ENCODE measurements around the gene INPP5K. TPM values are rescaled to one million over a fixed set of nuclear protein-coding genes. Genes with fewer than 3 reads are reported as not detected.
A peak's percentile ranks its signal among the peaks of the same experiment; 100 is the strongest.

Gene INPP5K
- total RNA-seq, 4 donors from 2014 or later, result 60.9 to 163 (median 64.7) TPM

GRCh38 chr17:1482680-1483079, 33.7 kb downstream of the INPP5K start:
- H3K4me1 ChIP-seq, result peaks cover 0 to 39% (median 17%) of the 10 kb centered on the region in 4 donors
- H3K36me3 ChIP-seq, result peaks cover 0 to 63% (median 0%) of the 10 kb centered on the region in 3 donors
- H3K4me3 ChIP-seq, result no peak overlapping the region
- no peak for TF ChIP-seq CTCF (IDR thresholded peaks at IDR 0.05)
- TF ChIP-seq POLR2A (IDR thresholded peaks at IDR 0.05), result no peak
- no peaks in the 10 kb centered on the region for H3K9me3 ChIP-seq
- H3K27me3 ChIP-seq, result no peaks in the 10 kb centered on the region
- no peak for DNase-seq
- H3K27ac ChIP-seq, result no peak overlapping the region

- no peak for TF ChIP-seq CTCF (IDR thresholded peaks at IDR 0.05)
- TF ChIP-seq POLR2A (IDR thresholded peaks at IDR 0.05), result no peak
- no peaks in the 10 kb centered on the region for H3K9me3 ChIP-seq
- DNase-seq, result no peak
- H3K36me3 ChIP-seq, result peaks cover 0 to 72% (median 0%) of the 10 kb centered on the region in 3 donors
- H3K4me1 ChIP-seq, result peaks cover 0 to 29% (median 11%) of the 10 kb centered on the region in 4 donors
- no peak overlapping the region for H3K27ac ChIP-seq
- no peak overlapping the region for H3K4me3 ChIP-seq
- H3K27me3 ChIP-seq, result no peaks in the 10 kb centered on the region
Measured at GRCh38 chr17:1481736-1482135, 34.7 kb downstream of the INPP5K start.

- TF ChIP-seq CTCF (IDR thresholded peaks at IDR 0.05) (no peak), POLR2A (IDR thresholded peaks at IDR 0.05) (no peak)
- Histone ChIP-seq H3K9me3 (no peaks in the 10 kb centered on the region), H3K27me3 (no peaks in the 10 kb centered on the region), H3K4me3 (no peak overlapping the region), H3K27ac (no peak overlapping the region), H3K4me1 (peaks cover 0 to 22% (median 8%) of the 10 kb centered on the region in 4 donors), H3K36me3 (peaks cover 0 to 79% (median 0%) of the 10 kb centered on the region in 3 donors)
- DNase-seq, result no peak
Measured at GRCh38 chr17:1480747-1481465, 35.5 kb downstream of the INPP5K start.

- no peak overlapping the region for H3K4me3 ChIP-seq
- no peaks in the 10 kb centered on the region for H3K27me3 ChIP-seq
- H3K4me1 ChIP-seq, result peaks cover 0 to 5% (median 2%) of the 10 kb centered on the region in 4 donors
- H3K27ac ChIP-seq, result no peak overlapping the region
- H3K36me3 ChIP-seq, result peaks cover 0 to 86% (median 0%) of the 10 kb centered on the region in 3 donors
- no peak for TF ChIP-seq CTCF (IDR thresholded peaks at IDR 0.05)
- no peak for DNase-seq
- H3K9me3 ChIP-seq, result no peaks in the 10 kb centered on the region
Measured at GRCh38 chr17:1478418-1478817, 38.0 kb downstream of the INPP5K start.

GRCh38 chr17:1475321-1475854, 41.0 kb downstream of the INPP5K start:
- H3K4me3 ChIP-seq, result no peak overlapping the region
- H3K27ac ChIP-seq, result peak overlapping the region in 1 of 4 donors; percentile 68
- H3K4me1 ChIP-seq, result peaks cover 0 to 3% (median 0%) of the 10 kb centered on the region in 4 donors
- H3K27me3 ChIP-seq, result no peaks in the 10 kb centered on the region
- no peaks in the 10 kb centered on the region for H3K9me3 ChIP-seq
- TF ChIP-seq CTCF (IDR thresholded peaks at IDR 0.05) (no peak), POLR2A (IDR thresholded peaks at IDR 0.05) (no peak)
- no peak for DNase-seq
- H3K36me3 ChIP-seq, result peaks cover 0 to 89% (median 0%) of the 10 kb centered on the region in 3 donors
